ENCODE results near the gene RGS3.

Gene RGS3

DNA sequence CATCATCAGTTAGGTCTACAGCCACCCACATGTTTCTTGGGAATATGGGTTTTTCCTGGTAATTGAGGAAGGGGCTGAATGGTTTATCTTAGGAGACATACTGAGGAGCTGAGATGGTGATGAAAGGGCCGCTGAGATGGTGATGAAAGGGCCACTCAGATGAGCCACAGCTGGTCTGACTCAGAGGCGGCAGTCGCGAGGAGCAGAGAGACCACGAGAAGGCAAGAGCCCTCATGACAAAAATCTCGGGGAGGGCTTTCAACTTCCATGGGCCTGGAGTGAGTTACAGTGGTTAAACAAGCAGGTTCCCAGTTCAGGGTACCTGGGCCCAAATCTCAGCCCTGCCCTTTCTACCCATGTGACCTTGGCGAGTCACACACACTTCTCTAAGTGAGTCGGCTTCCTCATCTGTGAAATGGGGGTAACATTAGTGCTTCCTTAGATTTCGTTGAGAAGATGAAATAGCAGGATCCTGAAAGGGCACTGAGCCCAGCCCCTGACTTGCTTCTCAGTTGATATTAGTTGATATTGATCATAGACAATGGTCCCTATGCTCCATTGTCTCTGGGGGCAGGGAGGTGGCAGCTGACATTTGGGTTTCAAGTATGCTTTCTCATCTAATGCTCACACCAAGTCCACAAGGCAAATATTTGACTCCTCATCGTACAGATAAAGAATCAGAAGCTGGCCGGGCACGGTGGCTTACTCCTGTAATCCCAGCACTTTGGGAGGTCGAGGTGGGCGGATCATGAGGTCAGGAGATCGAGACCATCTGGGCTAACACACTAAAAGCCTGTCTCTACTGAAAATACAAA, 169.5 kb downstream of the RGS3 start:
- H3K36me3 ChIP-seq (ENCODE audit: control insufficient read depth in 2 of 2, insufficient read depth in 1 of 2, low read length in 2 of 2): no peaks in the 10 kb centered on the region
- H3K9me3 ChIP-seq (ENCODE audit: control insufficient read depth, insufficient read depth, low read depth, low read length): no peaks in the 10 kb centered on the region
- POLR2A ChIA-PET: interaction anchor here (1.0 kb wide), 1 partner anchor 10 kb away, joined by 3 read pairs; no protein-coding TSS in a partner anchor
- H3K4me3 ChIP-seq (ENCODE audit: low read depth, low read length): no peak overlapping the region
- no peaks in the 10 kb centered on the region for H3K4me1 ChIP-seq (ENCODE audit: control insufficient read depth, insufficient read depth, low read length)
- CTCF ChIA-PET: interaction anchor here (0.6 to 1.3 kb wide), 5 partner anchors 15 to 658 kb away, joined by 3 to 7 read pairs (median 3); no protein-coding TSS in a partner anchor
- TF ChIP-seq, protein P1, sequence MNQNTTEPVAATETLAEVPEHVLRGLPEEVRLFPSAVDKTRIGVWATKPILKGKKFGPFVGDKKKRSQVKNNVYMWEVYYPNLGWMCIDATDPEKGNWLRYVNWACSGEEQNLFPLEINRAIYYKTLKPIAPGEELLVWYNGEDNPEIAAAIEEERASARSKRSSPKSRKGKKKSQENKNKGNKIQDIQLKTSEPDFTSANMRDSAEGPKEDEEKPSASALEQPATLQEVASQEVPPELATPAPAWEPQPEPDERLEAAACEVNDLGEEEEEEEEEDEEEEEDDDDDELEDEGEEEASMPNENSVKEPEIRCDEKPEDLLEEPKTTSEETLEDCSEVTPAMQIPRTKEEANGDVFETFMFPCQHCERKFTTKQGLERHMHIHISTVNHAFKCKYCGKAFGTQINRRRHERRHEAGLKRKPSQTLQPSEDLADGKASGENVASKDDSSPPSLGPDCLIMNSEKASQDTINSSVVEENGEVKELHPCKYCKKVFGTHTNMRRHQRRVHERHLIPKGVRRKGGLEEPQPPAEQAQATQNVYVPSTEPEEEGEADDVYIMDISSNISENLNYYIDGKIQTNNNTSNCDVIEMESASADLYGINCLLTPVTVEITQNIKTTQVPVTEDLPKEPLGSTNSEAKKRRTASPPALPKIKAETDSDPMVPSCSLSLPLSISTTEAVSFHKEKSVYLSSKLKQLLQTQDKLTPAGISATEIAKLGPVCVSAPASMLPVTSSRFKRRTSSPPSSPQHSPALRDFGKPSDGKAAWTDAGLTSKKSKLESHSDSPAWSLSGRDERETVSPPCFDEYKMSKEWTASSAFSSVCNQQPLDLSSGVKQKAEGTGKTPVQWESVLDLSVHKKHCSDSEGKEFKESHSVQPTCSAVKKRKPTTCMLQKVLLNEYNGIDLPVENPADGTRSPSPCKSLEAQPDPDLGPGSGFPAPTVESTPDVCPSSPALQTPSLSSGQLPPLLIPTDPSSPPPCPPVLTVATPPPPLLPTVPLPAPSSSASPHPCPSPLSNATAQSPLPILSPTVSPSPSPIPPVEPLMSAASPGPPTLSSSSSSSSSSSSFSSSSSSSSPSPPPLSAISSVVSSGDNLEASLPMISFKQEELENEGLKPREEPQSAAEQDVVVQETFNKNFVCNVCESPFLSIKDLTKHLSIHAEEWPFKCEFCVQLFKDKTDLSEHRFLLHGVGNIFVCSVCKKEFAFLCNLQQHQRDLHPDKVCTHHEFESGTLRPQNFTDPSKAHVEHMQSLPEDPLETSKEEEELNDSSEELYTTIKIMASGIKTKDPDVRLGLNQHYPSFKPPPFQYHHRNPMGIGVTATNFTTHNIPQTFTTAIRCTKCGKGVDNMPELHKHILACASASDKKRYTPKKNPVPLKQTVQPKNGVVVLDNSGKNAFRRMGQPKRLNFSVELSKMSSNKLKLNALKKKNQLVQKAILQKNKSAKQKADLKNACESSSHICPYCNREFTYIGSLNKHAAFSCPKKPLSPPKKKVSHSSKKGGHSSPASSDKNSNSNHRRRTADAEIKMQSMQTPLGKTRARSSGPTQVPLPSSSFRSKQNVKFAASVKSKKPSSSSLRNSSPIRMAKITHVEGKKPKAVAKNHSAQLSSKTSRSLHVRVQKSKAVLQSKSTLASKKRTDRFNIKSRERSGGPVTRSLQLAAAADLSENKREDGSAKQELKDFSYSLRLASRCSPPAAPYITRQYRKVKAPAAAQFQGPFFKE (tag by site-specific recombination; IDR thresholded peaks at IDR 0.05; ENCODE audit: borderline replicate concordance): no peak
- TF ChIP-seq ZNF366 (tag by site-specific recombination; conservative IDR thresholded peaks at IDR 0.05) (no peak), BCL11A (tag by site-specific recombination; IDR thresholded peaks at IDR 0.05; ENCODE audit: low read depth) (no peak), ZNF155 (tag by site-specific recombination; IDR thresholded peaks at IDR 0.05) (no peak), IKZF3 (tag by site-specific recombination; IDR thresholded peaks at IDR 0.05) (no peak), ZNF677 (tag by site-specific recombination; IDR thresholded peaks at IDR 0.05) (no peak), ZNF785 (tag by site-specific recombination; IDR thresholded peaks at IDR 0.05) (no peak), ZNF175 (tag by site-specific recombination; IDR thresholded peaks at IDR 0.05) (no peak)
- TF ChIP-seq, protein P2, sequence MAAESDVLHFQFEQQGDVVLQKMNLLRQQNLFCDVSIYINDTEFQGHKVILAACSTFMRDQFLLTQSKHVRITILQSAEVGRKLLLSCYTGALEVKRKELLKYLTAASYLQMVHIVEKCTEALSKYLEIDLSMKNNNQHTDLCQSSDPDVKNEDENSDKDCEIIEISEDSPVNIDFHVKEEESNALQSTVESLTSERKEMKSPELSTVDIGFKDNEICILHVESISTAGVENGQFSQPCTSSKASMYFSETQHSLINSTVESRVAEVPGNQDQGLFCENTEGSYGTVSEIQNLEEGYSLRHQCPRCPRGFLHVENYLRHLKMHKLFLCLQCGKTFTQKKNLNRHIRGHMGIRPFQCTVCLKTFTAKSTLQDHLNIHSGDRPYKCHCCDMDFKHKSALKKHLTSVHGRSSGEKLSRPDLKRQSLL (tag by site-specific recombination; IDR thresholded peaks at IDR 0.05): no peak
- TF ChIP-seq, protein P3, sequence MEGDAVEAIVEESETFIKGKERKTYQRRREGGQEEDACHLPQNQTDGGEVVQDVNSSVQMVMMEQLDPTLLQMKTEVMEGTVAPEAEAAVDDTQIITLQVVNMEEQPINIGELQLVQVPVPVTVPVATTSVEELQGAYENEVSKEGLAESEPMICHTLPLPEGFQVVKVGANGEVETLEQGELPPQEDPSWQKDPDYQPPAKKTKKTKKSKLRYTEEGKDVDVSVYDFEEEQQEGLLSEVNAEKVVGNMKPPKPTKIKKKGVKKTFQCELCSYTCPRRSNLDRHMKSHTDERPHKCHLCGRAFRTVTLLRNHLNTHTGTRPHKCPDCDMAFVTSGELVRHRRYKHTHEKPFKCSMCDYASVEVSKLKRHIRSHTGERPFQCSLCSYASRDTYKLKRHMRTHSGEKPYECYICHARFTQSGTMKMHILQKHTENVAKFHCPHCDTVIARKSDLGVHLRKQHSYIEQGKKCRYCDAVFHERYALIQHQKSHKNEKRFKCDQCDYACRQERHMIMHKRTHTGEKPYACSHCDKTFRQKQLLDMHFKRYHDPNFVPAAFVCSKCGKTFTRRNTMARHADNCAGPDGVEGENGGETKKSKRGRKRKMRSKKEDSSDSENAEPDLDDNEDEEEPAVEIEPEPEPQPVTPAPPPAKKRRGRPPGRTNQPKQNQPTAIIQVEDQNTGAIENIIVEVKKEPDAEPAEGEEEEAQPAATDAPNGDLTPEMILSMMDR (tag by site-specific recombination; IDR thresholded peaks at IDR 0.05): no peak
- no peak overlapping the region for H3K27ac ChIP-seq (ENCODE audit: extremely low read depth, low read depth, low read length)

DNA sequence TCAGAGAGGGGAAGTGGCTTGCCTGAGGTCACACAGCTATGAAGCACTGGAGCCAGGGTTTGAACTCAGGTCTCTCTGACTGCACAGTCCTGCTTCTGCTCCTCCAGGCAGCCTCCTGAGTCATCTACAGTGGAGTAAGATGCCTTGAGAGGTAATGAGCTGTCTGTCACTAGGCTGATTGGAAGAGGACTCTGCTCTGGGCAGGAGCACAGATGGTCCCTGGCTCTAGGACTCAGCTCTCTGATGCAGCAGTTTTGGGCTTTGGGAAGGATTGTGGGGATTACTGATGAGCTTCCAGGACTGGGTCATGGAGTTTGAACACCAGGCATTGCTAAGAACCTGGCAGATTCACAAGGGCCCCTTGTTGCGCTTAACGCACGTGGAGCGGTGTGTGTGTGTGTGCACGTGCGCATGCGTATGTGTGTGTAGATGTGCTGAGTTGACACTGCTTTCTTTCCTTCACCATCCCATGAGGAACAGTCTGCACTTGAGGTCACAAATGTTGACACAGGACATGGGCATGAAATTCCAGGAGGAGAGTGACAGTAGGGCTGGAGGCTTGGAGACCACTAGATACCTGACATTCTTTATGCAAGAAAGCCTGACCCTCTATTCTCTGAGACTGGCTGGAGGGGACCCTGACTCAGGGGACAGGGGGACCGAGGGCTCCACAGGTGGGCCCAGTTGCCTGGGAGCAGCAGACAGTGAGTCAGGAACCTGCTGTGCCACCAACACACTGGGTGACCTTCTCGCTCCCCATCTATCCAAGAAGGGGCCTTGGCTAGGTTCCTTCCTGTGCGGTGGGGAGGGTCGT, 170.5 kb downstream of the RGS3 start:
- CTCF ChIA-PET: interaction anchor here (0.6 to 2.4 kb wide), 4 partner anchors 16 to 657 kb away, joined by 3 to 17 read pairs (median 4); no protein-coding TSS in a partner anchor
- no peaks in the 10 kb centered on the region for H3K36me3 ChIP-seq (ENCODE audit: control insufficient read depth in 2 of 2, insufficient read depth in 1 of 2, low read length in 2 of 2)
- POLR2A ChIA-PET: no interaction called here
- no peaks in the 10 kb centered on the region for H3K4me1 ChIP-seq (ENCODE audit: control insufficient read depth, insufficient read depth, low read length)
- H3K27ac ChIP-seq (ENCODE audit: extremely low read depth, low read depth, low read length): no peak overlapping the region
- H3K4me3 ChIP-seq (ENCODE audit: low read depth, low read length): no peak overlapping the region
- H3K9me3 ChIP-seq (ENCODE audit: control insufficient read depth, insufficient read depth, low read depth, low read length): no peaks in the 10 kb centered on the region
- TF ChIP-seq ZNF157 (tag by site-specific recombination; IDR thresholded peaks at IDR 0.05) (no peak), ZBTB1 (tag by site-specific recombination; IDR thresholded peaks at IDR 0.05) (no peak), SCRT1 (tag by site-specific recombination; IDR thresholded peaks at IDR 0.05; ENCODE audit: borderline replicate concordance) (0 out of 2 replicates have a peak, but pooled peaks have one; percentile 19), ZNF629 (tag by site-specific recombination; IDR thresholded peaks at IDR 0.05) (no peak), KLF10 (tag by site-specific recombination; IDR thresholded peaks at IDR 0.05) (no peak), SCRT2 (tag by site-specific recombination; IDR thresholded peaks at IDR 0.05) (0 out of 2 replicates have a peak, but pooled peaks have one; percentile 11)
- TF ChIP-seq, protein P4, sequence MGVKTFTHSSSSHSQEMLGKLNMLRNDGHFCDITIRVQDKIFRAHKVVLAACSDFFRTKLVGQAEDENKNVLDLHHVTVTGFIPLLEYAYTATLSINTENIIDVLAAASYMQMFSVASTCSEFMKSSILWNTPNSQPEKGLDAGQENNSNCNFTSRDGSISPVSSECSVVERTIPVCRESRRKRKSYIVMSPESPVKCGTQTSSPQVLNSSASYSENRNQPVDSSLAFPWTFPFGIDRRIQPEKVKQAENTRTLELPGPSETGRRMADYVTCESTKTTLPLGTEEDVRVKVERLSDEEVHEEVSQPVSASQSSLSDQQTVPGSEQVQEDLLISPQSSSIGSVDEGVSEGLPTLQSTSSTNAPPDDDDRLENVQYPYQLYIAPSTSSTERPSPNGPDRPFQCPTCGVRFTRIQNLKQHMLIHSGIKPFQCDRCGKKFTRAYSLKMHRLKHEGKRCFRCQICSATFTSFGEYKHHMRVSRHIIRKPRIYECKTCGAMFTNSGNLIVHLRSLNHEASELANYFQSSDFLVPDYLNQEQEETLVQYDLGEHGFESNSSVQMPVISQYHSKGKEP (tag by site-specific recombination; IDR thresholded peaks at IDR 0.05): no peak
- TF ChIP-seq, protein P5, sequence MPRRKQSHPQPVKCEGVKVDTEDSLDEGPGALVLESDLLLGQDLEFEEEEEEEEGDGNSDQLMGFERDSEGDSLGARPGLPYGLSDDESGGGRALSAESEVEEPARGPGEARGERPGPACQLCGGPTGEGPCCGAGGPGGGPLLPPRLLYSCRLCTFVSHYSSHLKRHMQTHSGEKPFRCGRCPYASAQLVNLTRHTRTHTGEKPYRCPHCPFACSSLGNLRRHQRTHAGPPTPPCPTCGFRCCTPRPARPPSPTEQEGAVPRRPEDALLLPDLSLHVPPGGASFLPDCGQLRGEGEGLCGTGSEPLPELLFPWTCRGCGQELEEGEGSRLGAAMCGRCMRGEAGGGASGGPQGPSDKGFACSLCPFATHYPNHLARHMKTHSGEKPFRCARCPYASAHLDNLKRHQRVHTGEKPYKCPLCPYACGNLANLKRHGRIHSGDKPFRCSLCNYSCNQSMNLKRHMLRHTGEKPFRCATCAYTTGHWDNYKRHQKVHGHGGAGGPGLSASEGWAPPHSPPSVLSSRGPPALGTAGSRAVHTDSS (tag by site-specific recombination; IDR thresholded peaks at IDR 0.05): no peak

Measured in HEK293 (cell line).